Subcutaneous adipose tissue (tissue), 4 donors: ENCODE results near the gene NEK10. TPM values are rescaled to one million over a fixed set of nuclear protein-coding genes. Genes with fewer than 3 reads are reported as not detected.

Source experiments
- CTCF ChIP-seq: fragments of 450-650 bp; IDR thresholded peaks from one replicate; pipeline ENCODE4 v1.5.1; 2016; ENCODE audit warnings: low read depth, mild to moderate bottlenecking, control low read depth, antibody characterized with exemption, moderate library complexity
- total RNA-seq, 4 donors: library from RNA; depleted of rRNA; stranded (reverse); fragments of >200 nt; gene quantifications; one replicate each; pipeline ENCODE4 v1.1.0, GENCODE V29; 2016

Gene NEK10
- total RNA-seq, 4 donors from 2014 or later: 0.44 to 2.6 (median 1.1) TPM

- TF ChIP-seq CTCF: no peak
Observed at GRCh38 chr3:27160779-27161287, 208.3 kb downstream of the NEK10 start.

- no peak for TF ChIP-seq CTCF
Observed at GRCh38 chr3:27160146-27160545, 209.0 kb downstream of the NEK10 start.

GRCh38 chr3:27147215-27147614 lies 222.0 kb downstream of the NEK10 start:
- TF ChIP-seq CTCF: no peak

GRCh38 chr3:27146786-27147185 lies 222.4 kb downstream of the NEK10 start:
- TF ChIP-seq CTCF: no peak

GRCh38 chr3:27145719-27146118 lies 223.5 kb downstream of the NEK10 start:
- TF ChIP-seq CTCF: no peak

GRCh38 chr3:27141668-27142067 lies 227.5 kb downstream of the NEK10 start:
- no peak for TF ChIP-seq CTCF

- TF ChIP-seq CTCF: no peak
Observed at GRCh38 chr3:27138562-27138961, 230.6 kb downstream of the NEK10 start.
